H1 (cell line): ENCODE measurements around the gene RELB. TPM values are rescaled to one million over a fixed set of nuclear protein-coding genes. Genes with fewer than 3 reads are reported as not detected.

Source experiments
- ATF3 ChIP-seq: IDR thresholded peaks from 2 replicates; pipeline ENCODE4 v1.6.1; 2011; ENCODE audit warnings: low read depth, mild to moderate bottlenecking, low read length; ENCODE audit not compliant: insufficient read depth
- BACH1 ChIP-seq: IDR thresholded peaks from 2 replicates; pipeline ENCODE4 v1.6.1; 2012; ENCODE audit warnings: low read length, improper control_type of control experiment
- CBX8 ChIP-seq: fragments of 300-800, 300-1000 bp; sonication (generic); IDR thresholded peaks from 2 replicates; pipeline ENCODE4 v1.7.1; 2016; ENCODE audit warnings: low read depth, low read length, borderline replicate concordance
- CEBPB ChIP-seq: IDR thresholded peaks from 2 replicates; pipeline ENCODE4 v1.6.1; 2012; ENCODE audit warnings: low read depth, low read length
- CTCF ChIP-seq, 3 experiments: IDR thresholded peaks; 1 replicate in 2 of 3; 2 replicates in 1 of 3; pipeline versions ENCODE4 v1.5.1 to v1.6.1; 2011; ENCODE audit warnings: low read length in 3 of 3, mild to moderate bottlenecking in 3 of 3, inconsistent platforms in 2 of 3, low read depth in 1 of 3, moderate library complexity in 1 of 3; ENCODE audit not compliant: insufficient read depth in 1 of 3; ENCODE audit errors: control extremely low read depth in 1 of 3
- EGR1 ChIP-seq: IDR thresholded peaks from 2 replicates; pipeline ENCODE4 v1.6.1; 2011; ENCODE audit warnings: low read depth, low read length, borderline replicate concordance
- HDAC6 ChIP-seq: IDR thresholded peaks from one replicate; pipeline ENCODE4 v1.7.1; 2012; ENCODE audit warnings: low read depth, mild to moderate bottlenecking, inconsistent platforms, low read length, moderate library complexity
- JUN ChIP-seq: IDR thresholded peaks from 2 replicates; pipeline ENCODE4 v1.6.1; 2011; ENCODE audit warnings: low read depth, mild to moderate bottlenecking, improper control_type of control experiment, low read length
- KDM4A ChIP-seq: IDR thresholded peaks from one replicate; pipeline ENCODE4 v1.7.1; 2012; ENCODE audit warnings: low read depth, mild to moderate bottlenecking, moderate library complexity, low read length, inconsistent platforms; ENCODE audit not compliant: severe bottlenecking
- MAFK ChIP-seq: IDR thresholded peaks from 2 replicates; pipeline ENCODE4 v1.6.1; 2012; ENCODE audit warnings: low read depth, mild to moderate bottlenecking, improper control_type of control experiment, low read length
- NANOG ChIP-seq: IDR thresholded peaks from 2 replicates; pipeline ENCODE4 v1.6.1; 2011; ENCODE audit warnings: low read length, low read depth, mild to moderate bottlenecking, inconsistent platforms; ENCODE audit not compliant: insufficient read depth, poor library complexity, severe bottlenecking
- NRF1 ChIP-seq: IDR thresholded peaks from 2 replicates; pipeline ENCODE4 v1.6.1; 2011; ENCODE audit warnings: mild to moderate bottlenecking, low read depth, low read length, improper control_type of control experiment
- RBBP5 ChIP-seq: IDR thresholded peaks from 2 replicates; pipeline ENCODE4 v1.7.1; 2012; ENCODE audit warnings: low read depth, mild to moderate bottlenecking, inconsistent platforms, low read length, moderate library complexity, borderline replicate concordance
- SIX5 ChIP-seq: IDR thresholded peaks from 2 replicates; pipeline ENCODE4 v1.6.1; 2011; ENCODE audit warnings: mild to moderate bottlenecking, low read depth, low read length
- SRF ChIP-seq: IDR thresholded peaks from 2 replicates; pipeline ENCODE4 v1.6.1; 2011; ENCODE audit warnings: mild to moderate bottlenecking, low read depth, low read length, moderate library complexity
- TBP ChIP-seq: IDR thresholded peaks from 2 replicates; pipeline ENCODE4 v1.6.1; 2011; ENCODE audit warnings: low read depth, low read length, improper control_type of control experiment
- YY1 ChIP-seq: IDR thresholded peaks from 2 replicates; pipeline ENCODE4 v1.6.1; 2011; ENCODE audit warnings: low read depth, mild to moderate bottlenecking, low read length
- ZNF274 ChIP-seq: IDR thresholded peaks from 2 replicates; pipeline ENCODE4 v1.7.0; 2012; ENCODE audit warnings: low read length, borderline replicate concordance; ENCODE audit errors: extremely low read depth
- polyA plus RNA-seq, 7 experiments: library from polyadenylated mRNA; depleted of rRNA in 3 of 7; stranded (reverse) in 5 of 7; unstranded in 2 of 7; fragments of >200 nt in 5 of 7; fragments of 200-250 nt in 2 of 7; gene quantifications; 1 replicate in 5 of 7; 2 replicates in 1 of 7; 4 replicates in 1 of 7; pipeline versions ENCODE4 v1.2.1 to v1.2.3, GENCODE V29; 2011 to 2013; ENCODE audit warnings: missing spikeins in 2 of 7, mixed read lengths in 2 of 7
- total RNA-seq: library from RNA; stranded (reverse); fragmentation: NEBNext Ultra II Directional; extraction: Animal tissue kit (Norgen Biotek cat#: 25700); gene quantifications from 2 replicates; pipeline ENCODE4 v1.2.1, GENCODE V29; 2021
- TF ChIP-seq, protein P1 (sequence below): IDR thresholded peaks from 2 replicates; pipeline ENCODE4 v1.6.1; 2012; ENCODE audit warnings: low read length, inconsistent platforms

Gene RELB
- total and polyA plus RNA-seq, 2 of the 8 experiments (the other 6 are each of a cell fraction or from before 2014, with no cell fraction given) = 10.0 to 13.1 TPM

GRCh38 chr19:44954649-44955504 lies 46.4 kb upstream of the RELB start, which contains the start of gene CLPTM1 (continued):
- TF ChIP-seq CEBPB = peak; percentile 57; the same call in 1 of the 2 replicates
- TF ChIP-seq RBBP5 = 0 out of 2 replicates have a peak, but pooled peaks have one; percentile 37
- no peak for TF ChIP-seq CBX8
- TF ChIP-seq NRF1 = no peak
- no peak for TF ChIP-seq BACH1
- TF ChIP-seq JUN = no peak
- TF ChIP-seq ZNF274 = no peak
- peak; percentile 30 for TF ChIP-seq KDM4A
- no peak for TF ChIP-seq ATF3
- no peak for TF ChIP-seq SIX5
- TF ChIP-seq SRF = no peak
- no peak for TF ChIP-seq CTCF (IDR thresholded peaks at IDR 0.05; ENCODE audit: control extremely low read depth in 1 of 3, insufficient read depth in 1 of 3, low read depth in 1 of 3, low read length in 3 of 3)
- peak; percentile 70; the same call in 1 of the 2 replicates for TF ChIP-seq TBP
- TF ChIP-seq HDAC6 = no peak
- no peak for TF ChIP-seq NANOG
- TF ChIP-seq YY1 = peak; percentile 87
- TF ChIP-seq MAFK = no peak
- TF ChIP-seq EGR1 = no peak
- TF ChIP-seq, protein P1, sequence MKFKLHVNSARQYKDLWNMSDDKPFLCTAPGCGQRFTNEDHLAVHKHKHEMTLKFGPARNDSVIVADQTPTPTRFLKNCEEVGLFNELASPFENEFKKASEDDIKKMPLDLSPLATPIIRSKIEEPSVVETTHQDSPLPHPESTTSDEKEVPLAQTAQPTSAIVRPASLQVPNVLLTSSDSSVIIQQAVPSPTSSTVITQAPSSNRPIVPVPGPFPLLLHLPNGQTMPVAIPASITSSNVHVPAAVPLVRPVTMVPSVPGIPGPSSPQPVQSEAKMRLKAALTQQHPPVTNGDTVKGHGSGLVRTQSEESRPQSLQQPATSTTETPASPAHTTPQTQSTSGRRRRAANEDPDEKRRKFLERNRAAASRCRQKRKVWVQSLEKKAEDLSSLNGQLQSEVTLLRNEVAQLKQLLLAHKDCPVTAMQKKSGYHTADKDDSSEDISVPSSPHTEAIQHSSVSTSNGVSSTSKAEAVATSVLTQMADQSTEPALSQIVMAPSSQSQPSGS = peak; percentile 64; the same call in 1 of the 2 replicates
